PC-9 (cell line): ENCODE data around the gene COPZ2. TPM values are rescaled to one million over a fixed set of nuclear protein-coding genes. Genes with fewer than 3 reads are reported as not detected.

Experiments used
- BruUV-seq: library from RNA; stranded (reverse); fragments of 400-500 nt; replicated peaks from 2 replicates; lab custom pipeline; 2021; lab: Mats Ljungman, UMichigan
- CTCF ChIA-PET: fragments of 300-600 bp; sonication (Branson Sonifier 250); formaldehyde crosslinking; loops from one replicate; lab custom pipeline; 2022; ENCODE audit warnings: antibody characterized with exemption; lab: Charles Lee
- POLR2A ChIA-PET: fragments of 300-600 bp; sonication (Branson Sonifier 250); formaldehyde crosslinking; loops from one replicate; lab custom pipeline; 2022; ENCODE audit warnings: antibody characterized with exemption; ENCODE audit not compliant: unreplicated experiment; lab: Charles Lee
- DNase-seq, 2 experiments: peaks; one replicate each; pipeline versions ENCODE4 v3.0.0 to v3.0.0-alpha.2; 2015 to 2022; ENCODE audit warnings: mixed read lengths in 1 of 2
- H2AFZ ChIP-seq: fragments of 200-600 bp; sonication (generic); 2 replicates; pipeline ENCODE4 v1.8.1; 2017; ENCODE audit warnings: antibody characterized with exemption
- H3F3A ChIP-seq: fragments of 200-600 bp; sonication (generic); 2 replicates; pipeline ENCODE4 v1.8.1; 2017; ENCODE audit warnings: antibody characterized with exemption, mild to moderate bottlenecking, low read depth; ENCODE audit not compliant: insufficient read depth
- H3K27ac ChIP-seq: fragments of 200-600 bp; sonication (generic); 2 replicates; pipeline ENCODE4 v1.6.1; 2016; ENCODE audit warnings: mixed run types
- H3K27me3 ChIP-seq: fragments of 200-600 bp; sonication (generic); 2 replicates; pipeline ENCODE4 v1.6.1; 2016; ENCODE audit warnings: low read depth, mixed run types; ENCODE audit not compliant: insufficient read depth
- H3K36me3 ChIP-seq: fragments of 200-600 bp; sonication (generic); 2 replicates; pipeline ENCODE4 v1.6.1; 2016; ENCODE audit warnings: low read depth, mixed run types
- H3K4me1 ChIP-seq: fragments of 200-600 bp; sonication (generic); replicated peaks from 2 replicates; pipeline ENCODE4 v1.6.1; 2016; ENCODE audit warnings: mixed run types; ENCODE audit not compliant: insufficient read depth
- H3K4me2 ChIP-seq: fragments of 200-600 bp; sonication (generic); 2 replicates; pipeline ENCODE4 v1.6.1; 2017; ENCODE audit warnings: mixed run types
- H3K4me3 ChIP-seq: fragments of 200-600 bp; sonication (generic); 2 replicates; pipeline ENCODE4 v1.6.1; 2016; ENCODE audit warnings: mixed run types
- H3K79me2 ChIP-seq: fragments of 200-600 bp; sonication (generic); 2 replicates; pipeline ENCODE4 v1.6.1; 2017; ENCODE audit warnings: low read depth, mixed run types
- H3K9me2 ChIP-seq: fragments of 200-600 bp; sonication (generic); 2 replicates; pipeline ENCODE4 v1.8.1; 2017; ENCODE audit warnings: mild to moderate bottlenecking; ENCODE audit not compliant: insufficient read depth
- H3K9me3 ChIP-seq: fragments of 200-600 bp; sonication (generic); 2 replicates; pipeline ENCODE4 v1.8.1; 2016; ENCODE audit warnings: low read depth; ENCODE audit not compliant: insufficient read depth
- H4K20me1 ChIP-seq: fragments of 200-600 bp; sonication (generic); 2 replicates; pipeline ENCODE4 v1.8.1; 2017; ENCODE audit not compliant: insufficient read depth
- EZH2 ChIP-seq: fragments of 200-600 bp; sonication (generic); IDR thresholded peaks from 2 replicates; pipeline ENCODE4 v1.8.0; 2017; ENCODE audit warnings: antibody characterized with exemption, low read depth
- intact Hi-C: fragments of 100-400 bp; cut with micrococcal nuclease; formaldehyde crosslinking; loops from one replicate; pipeline ENCODE4 v1.10.0; 2022; ENCODE audit not compliant: unreplicated experiment
- total RNA-seq: library from RNA; stranded (reverse); gene quantifications from 2 replicates; pipeline ENCODE4 v1.2.3, GENCODE V29; 2021
- TF ChIP-seq, protein P1 (sequence below): fragments of 200-600 bp; sonication (generic); conservative IDR thresholded peaks from 2 replicates; pipeline ENCODE4 v1.6.1; 2017; ENCODE audit warnings: mixed run types, antibody characterized with exemption, mild to moderate bottlenecking, moderate library complexity

The COPZ2 gene
- total RNA-seq, 1 experiment from 2014 or later = 2.6 TPM

GRCh38 chr17:48056879-48057278 lies 19.3 kb upstream of the COPZ2 start:
- ChIA-PET POLR2A (no interaction called here), CTCF (no interaction called here)
- no peak overlapping the region for H3K4me2 ChIP-seq
- H3K79me2 ChIP-seq = peaks cover 34% of the 10 kb centered on the region
- H3K9me3 ChIP-seq = no peaks in the 10 kb centered on the region
- intact Hi-C loops = no loop called here
- TF ChIP-seq EZH2 = no peak
- TF ChIP-seq, protein P1, sequence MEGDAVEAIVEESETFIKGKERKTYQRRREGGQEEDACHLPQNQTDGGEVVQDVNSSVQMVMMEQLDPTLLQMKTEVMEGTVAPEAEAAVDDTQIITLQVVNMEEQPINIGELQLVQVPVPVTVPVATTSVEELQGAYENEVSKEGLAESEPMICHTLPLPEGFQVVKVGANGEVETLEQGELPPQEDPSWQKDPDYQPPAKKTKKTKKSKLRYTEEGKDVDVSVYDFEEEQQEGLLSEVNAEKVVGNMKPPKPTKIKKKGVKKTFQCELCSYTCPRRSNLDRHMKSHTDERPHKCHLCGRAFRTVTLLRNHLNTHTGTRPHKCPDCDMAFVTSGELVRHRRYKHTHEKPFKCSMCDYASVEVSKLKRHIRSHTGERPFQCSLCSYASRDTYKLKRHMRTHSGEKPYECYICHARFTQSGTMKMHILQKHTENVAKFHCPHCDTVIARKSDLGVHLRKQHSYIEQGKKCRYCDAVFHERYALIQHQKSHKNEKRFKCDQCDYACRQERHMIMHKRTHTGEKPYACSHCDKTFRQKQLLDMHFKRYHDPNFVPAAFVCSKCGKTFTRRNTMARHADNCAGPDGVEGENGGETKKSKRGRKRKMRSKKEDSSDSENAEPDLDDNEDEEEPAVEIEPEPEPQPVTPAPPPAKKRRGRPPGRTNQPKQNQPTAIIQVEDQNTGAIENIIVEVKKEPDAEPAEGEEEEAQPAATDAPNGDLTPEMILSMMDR = no peak
- DNase-seq = no peak
- H2AFZ ChIP-seq = no peak overlapping the region
- H3K9me2 ChIP-seq = no peaks in the 10 kb centered on the region
- peaks cover 33% of the 10 kb centered on the region for H3K4me1 ChIP-seq
- peak overlapping the region; percentile 94 for H3K27ac ChIP-seq
- no peaks in the 10 kb centered on the region for H4K20me1 ChIP-seq
- BruUV-seq = no TSS peak
- no peak overlapping the region for H3K4me3 ChIP-seq
- no peaks in the 10 kb centered on the region for H3K27me3 ChIP-seq
- peaks cover 20% of the 10 kb centered on the region for H3F3A ChIP-seq
- H3K36me3 ChIP-seq = peaks cover 56% of the 10 kb centered on the region

DNA sequence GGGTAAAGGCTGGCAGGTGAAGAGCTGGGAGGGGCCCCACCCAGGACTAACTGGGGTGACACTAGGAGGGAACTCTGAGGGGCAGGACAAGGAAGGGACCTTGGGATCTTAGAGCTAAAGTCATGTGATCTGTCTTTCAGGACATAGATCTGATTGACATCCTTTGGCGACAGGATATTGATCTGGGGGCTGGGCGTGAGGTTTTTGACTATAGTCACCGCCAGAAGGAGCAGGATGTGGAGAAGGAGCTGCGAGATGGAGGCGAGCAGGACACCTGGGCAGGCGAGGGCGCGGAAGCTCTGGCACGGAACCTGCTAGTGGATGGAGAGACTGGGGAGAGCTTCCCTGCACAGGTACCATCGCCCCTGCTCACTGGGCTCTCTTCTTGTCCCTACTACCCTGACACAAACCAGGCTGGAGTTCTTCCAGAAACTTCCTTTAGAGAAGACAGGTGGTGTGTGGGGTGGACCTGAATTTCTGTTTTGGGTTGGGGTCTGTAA lies 18.7 kb upstream of the COPZ2 start:
- Histone ChIP-seq H3K4me1 (peaks cover 39% of the 10 kb centered on the region), H3K4me3 (no peak overlapping the region), H4K20me1 (no peaks in the 10 kb centered on the region), H3K36me3 (peaks cover 56% of the 10 kb centered on the region), H3F3A (peaks cover 14% of the 10 kb centered on the region), H3K9me3 (no peaks in the 10 kb centered on the region), H2AFZ (no peak overlapping the region), H3K27ac (peak overlapping the region; percentile 94), H3K79me2 (peaks cover 40% of the 10 kb centered on the region), H3K27me3 (no peaks in the 10 kb centered on the region), H3K4me2 (peak overlapping the region; percentile 45), H3K9me2 (no peaks in the 10 kb centered on the region)
- no TSS peak for BruUV-seq
- intact Hi-C loops = no loop called here
- TF ChIP-seq, protein P1 = no peak
- no peak for TF ChIP-seq EZH2
- CTCF ChIA-PET = interaction anchor here (0.6 kb wide), 1 partner anchor 19 kb away, joined by 3 read pairs; no protein-coding TSS in a partner anchor
- POLR2A ChIA-PET = no interaction called here
- DNase-seq = no peak

DNA sequence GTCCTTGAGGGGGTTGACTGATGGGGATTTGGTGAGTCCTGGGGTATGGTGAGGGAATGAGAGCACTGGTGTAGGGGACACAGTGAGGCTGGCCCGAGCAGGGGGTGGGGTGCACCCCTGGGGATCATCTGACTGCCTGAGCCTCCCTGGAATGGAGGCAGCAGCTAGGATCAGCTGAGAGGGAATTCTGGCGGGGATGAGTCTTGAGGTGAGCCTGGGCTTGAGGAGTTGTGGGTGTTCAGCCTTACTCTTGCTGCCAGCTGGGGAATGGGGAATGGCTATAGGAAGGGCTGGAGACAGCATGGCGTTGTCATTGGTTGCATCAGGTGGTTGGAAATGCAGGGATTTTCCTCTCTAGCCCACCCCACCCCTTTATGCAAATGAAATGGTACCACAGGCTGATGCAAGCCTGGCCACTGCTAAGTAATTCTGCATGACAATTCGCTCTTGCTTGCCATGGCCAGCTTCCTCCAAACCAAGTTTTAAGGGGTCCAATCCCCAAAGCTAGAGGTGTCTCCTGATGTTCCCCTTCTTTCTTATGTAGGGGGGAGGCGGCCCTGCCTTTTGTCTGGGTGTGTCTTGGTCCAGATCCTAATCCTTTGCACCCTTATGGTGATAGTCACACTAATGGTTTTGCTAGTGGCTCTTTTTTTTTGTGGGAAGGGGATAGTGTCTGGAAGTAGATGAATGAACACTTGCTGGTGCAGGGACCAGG lies 18.1 kb upstream of the COPZ2 start:
- Histone ChIP-seq H3K36me3 (peaks cover 54% of the 10 kb centered on the region), H4K20me1 (no peaks in the 10 kb centered on the region), H3K79me2 (peaks cover 46% of the 10 kb centered on the region), H3K4me3 (no peak overlapping the region), H3K4me1 (peaks cover 45% of the 10 kb centered on the region), H3K9me3 (no peaks in the 10 kb centered on the region), H3K4me2 (peak overlapping the region; percentile 45), H2AFZ (no peak overlapping the region), H3K9me2 (no peaks in the 10 kb centered on the region), H3F3A (peaks cover 14% of the 10 kb centered on the region; the same call in 1 of the 2 replicates), H3K27ac (peak overlapping the region; percentile 94), H3K27me3 (no peaks in the 10 kb centered on the region)
- no TSS peak for BruUV-seq
- CTCF ChIA-PET = interaction anchor here (0.6 kb wide), 1 partner anchor 19 kb away, joined by 3 read pairs; no protein-coding TSS in a partner anchor
- TF ChIP-seq, protein P1 = no peak
- TF ChIP-seq EZH2 = no peak
- POLR2A ChIA-PET = no interaction called here
- intact Hi-C loops = no loop called here
- DNase-seq = peak in 1 of 2 experiments; percentile 37
